WTC11 (cell line): Measurements from ENCODE around the gene FZD2. TPM values are rescaled to one million over a fixed set of nuclear protein-coding genes. Genes with fewer than 3 reads are reported as not detected.
A peak's percentile ranks its signal among the peaks of the same experiment; 100 is the strongest.

Experiments used
- E2F1 ChIP-seq: sonication (generic); formaldehyde crosslinking; IDR thresholded peaks from 2 replicates; pipeline ENCODE4 v1.8.0; 2022; ENCODE audit warnings: mild to moderate bottlenecking, missing genetic modification reagents
- ELF4 ChIP-seq: sonication (generic); formaldehyde crosslinking; IDR thresholded peaks from 2 replicates; pipeline ENCODE4 v1.8.1; 2022; ENCODE audit warnings: low read depth, mild to moderate bottlenecking, moderate library complexity, missing genetic modification reagents
- ERG ChIP-seq: fragments of 250-450 bp; sonication (Bioruptor Pico); IDR thresholded peaks from 2 replicates; pipeline ENCODE4 v1.8.0; 2021; ENCODE audit warnings: mild to moderate bottlenecking
- ETV6 ChIP-seq: sonication (generic); formaldehyde crosslinking; IDR thresholded peaks from 2 replicates; pipeline ENCODE4 v1.8.1; 2022; ENCODE audit warnings: mild to moderate bottlenecking, missing genetic modification reagents
- GRHL2 ChIP-seq: fragments of 250-450 bp; sonication (Bioruptor Pico); IDR thresholded peaks from 2 replicates; pipeline ENCODE4 v1.8.0; 2022; ENCODE audit warnings: mild to moderate bottlenecking, moderate library complexity; ENCODE audit not compliant: insufficient replicate concordance, severe bottlenecking
- JUN ChIP-seq: sonication (generic); formaldehyde crosslinking; IDR thresholded peaks from 2 replicates; pipeline ENCODE4 v1.8.0; 2023; ENCODE audit warnings: mild to moderate bottlenecking, missing genetic modification reagents
- KAT7 ChIP-seq: sonication (generic); formaldehyde crosslinking; IDR thresholded peaks from 2 replicates; pipeline ENCODE4 v1.8.1; 2023; ENCODE audit warnings: missing genetic modification reagents, mild to moderate bottlenecking, borderline replicate concordance
- MYBL2 ChIP-seq: sonication (generic); formaldehyde crosslinking; IDR thresholded peaks from 2 replicates; pipeline ENCODE4 v1.8.1; 2023; ENCODE audit warnings: mild to moderate bottlenecking, moderate library complexity, missing genetic modification reagents
- NFE2L1 ChIP-seq: sonication (generic); formaldehyde crosslinking; IDR thresholded peaks from 2 replicates; pipeline ENCODE4 v1.8.1; 2023; ENCODE audit warnings: missing genetic modification reagents
- NR2C2 ChIP-seq: sonication (generic); formaldehyde crosslinking; IDR thresholded peaks from 2 replicates; pipeline ENCODE4 v1.8.0; 2022; ENCODE audit warnings: mild to moderate bottlenecking, missing genetic modification reagents
- NR3C1 ChIP-seq: sonication (generic); formaldehyde crosslinking; conservative IDR thresholded peaks from 2 replicates; pipeline ENCODE4 v1.8.1; 2023; ENCODE audit warnings: low read depth, mild to moderate bottlenecking, missing genetic modification reagents
- OVOL2 ChIP-seq: fragments of 250-450 bp; sonication (Bioruptor Pico); IDR thresholded peaks from 2 replicates; pipeline ENCODE4 v1.9.0; 2021; ENCODE audit warnings: mild to moderate bottlenecking, borderline replicate concordance
- RELA ChIP-seq: sonication (generic); formaldehyde crosslinking; IDR thresholded peaks from 2 replicates; pipeline ENCODE4 v1.8.1; 2022; ENCODE audit warnings: missing genetic modification reagents, mild to moderate bottlenecking, borderline replicate concordance
- SP1 ChIP-seq: sonication (generic); formaldehyde crosslinking; conservative IDR thresholded peaks from 2 replicates; pipeline ENCODE4 v1.8.1; 2022; ENCODE audit warnings: missing genetic modification reagents
- ZMAT4 ChIP-seq: fragments of 250-450 bp; sonication (Bioruptor Pico); IDR thresholded peaks from 2 replicates; pipeline ENCODE4 v1.9.0; 2021; ENCODE audit warnings: mild to moderate bottlenecking
- ZNF121 ChIP-seq: sonication (generic); formaldehyde crosslinking; IDR thresholded peaks from 2 replicates; pipeline ENCODE4 v1.8.0; 2023; ENCODE audit warnings: missing genetic modification reagents
- ZNF416 ChIP-seq: fragments of 250-450 bp; sonication (Bioruptor Pico); IDR thresholded peaks from 2 replicates; pipeline ENCODE4 v1.9.0; 2021; ENCODE audit warnings: mild to moderate bottlenecking, inconsistent platforms
- total RNA-seq: library from RNA; stranded (reverse); gene quantifications from 3 replicates; pipeline ENCODE4 v1.2.3, GENCODE V29; 2021
- TF ChIP-seq, protein P1 (sequence below): fragments of 250-450 bp; sonication (Bioruptor Pico); IDR thresholded peaks from 2 replicates; pipeline ENCODE4 v2.1.2; 2022; ENCODE audit warnings: mild to moderate bottlenecking, moderate library complexity
- TF ChIP-seq, protein P2 (sequence below): sonication (generic); formaldehyde crosslinking; IDR thresholded peaks from 2 replicates; pipeline ENCODE4 v1.8.1; 2023; ENCODE audit warnings: mild to moderate bottlenecking, missing genetic modification reagents
- TF ChIP-seq, protein P3 (sequence below): fragments of 250-450 bp; sonication (Bioruptor Pico); IDR thresholded peaks from 2 replicates; pipeline ENCODE4 v1.9.0; 2021; ENCODE audit warnings: mild to moderate bottlenecking, borderline replicate concordance
- TF ChIP-seq, protein P4 (sequence below): sonication (generic); formaldehyde crosslinking; IDR thresholded peaks from 2 replicates; pipeline ENCODE4 v1.8.1; 2023; ENCODE audit warnings: mild to moderate bottlenecking, missing genetic modification reagents, borderline replicate concordance
- TF ChIP-seq, protein P5 (sequence below): sonication (generic); formaldehyde crosslinking; IDR thresholded peaks from 2 replicates; pipeline ENCODE4 v1.8.1; 2023; ENCODE audit warnings: mild to moderate bottlenecking, missing genetic modification reagents, moderate library complexity

FZD2 gene
- total RNA-seq, 1 experiment from 2014 or later: 42.8 TPM

DNA sequence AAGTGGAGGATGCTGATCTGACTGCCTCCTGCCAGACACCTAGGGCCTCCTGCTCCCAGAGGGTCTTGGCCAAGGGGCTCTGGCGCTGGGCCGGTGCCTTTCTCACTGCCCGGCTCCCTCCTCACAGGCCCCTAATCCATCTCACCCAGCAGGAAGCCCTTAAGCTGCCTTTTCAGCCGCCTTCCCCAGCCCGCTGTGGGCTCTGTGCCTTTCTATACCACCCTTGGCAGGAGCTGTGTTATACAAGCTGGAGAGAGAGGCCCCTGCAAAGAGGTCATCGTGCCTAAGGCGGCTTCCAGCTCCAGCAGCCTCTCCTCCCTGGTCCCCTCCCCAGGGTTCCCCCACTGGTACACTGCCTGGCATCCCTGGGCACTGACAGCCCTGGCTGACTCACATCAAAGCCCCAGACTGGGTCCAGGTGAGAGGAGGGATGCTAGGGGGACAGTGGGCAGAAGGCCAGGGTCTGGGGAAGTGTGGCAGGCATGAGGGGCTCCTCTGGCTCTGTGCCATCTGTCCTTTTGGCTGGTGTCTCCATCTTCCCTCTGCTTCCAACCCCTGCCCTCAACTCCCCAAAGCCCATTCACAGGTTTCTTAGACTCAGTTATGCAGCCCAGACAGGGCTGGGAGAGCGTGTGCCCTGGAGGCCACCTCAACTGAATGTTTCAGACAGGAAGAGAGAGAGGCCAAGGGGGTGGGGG is 15.3 kb upstream of the FZD2 start (continued):
- TF ChIP-seq, protein P1, sequence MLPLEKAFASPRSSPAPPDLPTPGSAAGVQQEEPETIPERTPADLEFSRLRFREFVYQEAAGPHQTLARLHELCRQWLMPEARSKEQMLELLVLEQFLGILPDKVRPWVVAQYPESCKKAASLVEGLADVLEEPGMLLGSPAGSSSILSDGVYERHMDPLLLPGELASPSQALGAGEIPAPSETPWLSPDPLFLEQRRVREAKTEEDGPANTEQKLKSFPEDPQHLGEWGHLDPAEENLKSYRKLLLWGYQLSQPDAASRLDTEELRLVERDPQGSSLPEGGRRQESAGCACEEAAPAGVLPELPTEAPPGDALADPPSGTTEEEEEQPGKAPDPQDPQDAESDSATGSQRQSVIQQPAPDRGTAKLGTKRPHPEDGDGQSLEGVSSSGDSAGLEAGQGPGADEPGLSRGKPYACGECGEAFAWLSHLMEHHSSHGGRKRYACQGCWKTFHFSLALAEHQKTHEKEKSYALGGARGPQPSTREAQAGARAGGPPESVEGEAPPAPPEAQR (CRISPR knock-in tag): no peak
- TF ChIP-seq ETV6: peak; percentile 34; the same call in 1 of the 2 replicates
- no peak for TF ChIP-seq JUN (CRISPR knock-in tag)
- 0 out of 2 replicates have a peak, but pooled peaks have one; percentile 46 for TF ChIP-seq ZNF121
- TF ChIP-seq ZNF416 (CRISPR knock-in tag): no peak
- no peak for TF ChIP-seq ERG (CRISPR knock-in tag)
- TF ChIP-seq MYBL2 (CRISPR knock-in tag): no peak
- no peak for TF ChIP-seq KAT7
- no peak for TF ChIP-seq NR3C1 (CRISPR knock-in tag)
- no peak for TF ChIP-seq ELF4 (CRISPR knock-in tag)
- TF ChIP-seq, protein P2, sequence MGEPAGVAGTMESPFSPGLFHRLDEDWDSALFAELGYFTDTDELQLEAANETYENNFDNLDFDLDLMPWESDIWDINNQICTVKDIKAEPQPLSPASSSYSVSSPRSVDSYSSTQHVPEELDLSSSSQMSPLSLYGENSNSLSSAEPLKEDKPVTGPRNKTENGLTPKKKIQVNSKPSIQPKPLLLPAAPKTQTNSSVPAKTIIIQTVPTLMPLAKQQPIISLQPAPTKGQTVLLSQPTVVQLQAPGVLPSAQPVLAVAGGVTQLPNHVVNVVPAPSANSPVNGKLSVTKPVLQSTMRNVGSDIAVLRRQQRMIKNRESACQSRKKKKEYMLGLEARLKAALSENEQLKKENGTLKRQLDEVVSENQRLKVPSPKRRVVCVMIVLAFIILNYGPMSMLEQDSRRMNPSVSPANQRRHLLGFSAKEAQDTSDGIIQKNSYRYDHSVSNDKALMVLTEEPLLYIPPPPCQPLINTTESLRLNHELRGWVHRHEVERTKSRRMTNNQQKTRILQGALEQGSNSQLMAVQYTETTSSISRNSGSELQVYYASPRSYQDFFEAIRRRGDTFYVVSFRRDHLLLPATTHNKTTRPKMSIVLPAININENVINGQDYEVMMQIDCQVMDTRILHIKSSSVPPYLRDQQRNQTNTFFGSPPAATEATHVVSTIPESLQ (CRISPR knock-in tag): no peak
- TF ChIP-seq, protein P3, sequence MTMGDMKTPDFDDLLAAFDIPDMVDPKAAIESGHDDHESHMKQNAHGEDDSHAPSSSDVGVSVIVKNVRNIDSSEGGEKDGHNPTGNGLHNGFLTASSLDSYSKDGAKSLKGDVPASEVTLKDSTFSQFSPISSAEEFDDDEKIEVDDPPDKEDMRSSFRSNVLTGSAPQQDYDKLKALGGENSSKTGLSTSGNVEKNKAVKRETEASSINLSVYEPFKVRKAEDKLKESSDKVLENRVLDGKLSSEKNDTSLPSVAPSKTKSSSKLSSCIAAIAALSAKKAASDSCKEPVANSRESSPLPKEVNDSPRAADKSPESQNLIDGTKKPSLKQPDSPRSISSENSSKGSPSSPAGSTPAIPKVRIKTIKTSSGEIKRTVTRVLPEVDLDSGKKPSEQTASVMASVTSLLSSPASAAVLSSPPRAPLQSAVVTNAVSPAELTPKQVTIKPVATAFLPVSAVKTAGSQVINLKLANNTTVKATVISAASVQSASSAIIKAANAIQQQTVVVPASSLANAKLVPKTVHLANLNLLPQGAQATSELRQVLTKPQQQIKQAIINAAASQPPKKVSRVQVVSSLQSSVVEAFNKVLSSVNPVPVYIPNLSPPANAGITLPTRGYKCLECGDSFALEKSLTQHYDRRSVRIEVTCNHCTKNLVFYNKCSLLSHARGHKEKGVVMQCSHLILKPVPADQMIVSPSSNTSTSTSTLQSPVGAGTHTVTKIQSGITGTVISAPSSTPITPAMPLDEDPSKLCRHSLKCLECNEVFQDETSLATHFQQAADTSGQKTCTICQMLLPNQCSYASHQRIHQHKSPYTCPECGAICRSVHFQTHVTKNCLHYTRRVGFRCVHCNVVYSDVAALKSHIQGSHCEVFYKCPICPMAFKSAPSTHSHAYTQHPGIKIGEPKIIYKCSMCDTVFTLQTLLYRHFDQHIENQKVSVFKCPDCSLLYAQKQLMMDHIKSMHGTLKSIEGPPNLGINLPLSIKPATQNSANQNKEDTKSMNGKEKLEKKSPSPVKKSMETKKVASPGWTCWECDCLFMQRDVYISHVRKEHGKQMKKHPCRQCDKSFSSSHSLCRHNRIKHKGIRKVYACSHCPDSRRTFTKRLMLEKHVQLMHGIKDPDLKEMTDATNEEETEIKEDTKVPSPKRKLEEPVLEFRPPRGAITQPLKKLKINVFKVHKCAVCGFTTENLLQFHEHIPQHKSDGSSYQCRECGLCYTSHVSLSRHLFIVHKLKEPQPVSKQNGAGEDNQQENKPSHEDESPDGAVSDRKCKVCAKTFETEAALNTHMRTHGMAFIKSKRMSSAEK: no peak
- TF ChIP-seq ZMAT4 (CRISPR knock-in tag): no peak
- no peak for TF ChIP-seq NFE2L1 (CRISPR knock-in tag)
- TF ChIP-seq GRHL2 (CRISPR knock-in tag): no peak
- TF ChIP-seq, protein P4, sequence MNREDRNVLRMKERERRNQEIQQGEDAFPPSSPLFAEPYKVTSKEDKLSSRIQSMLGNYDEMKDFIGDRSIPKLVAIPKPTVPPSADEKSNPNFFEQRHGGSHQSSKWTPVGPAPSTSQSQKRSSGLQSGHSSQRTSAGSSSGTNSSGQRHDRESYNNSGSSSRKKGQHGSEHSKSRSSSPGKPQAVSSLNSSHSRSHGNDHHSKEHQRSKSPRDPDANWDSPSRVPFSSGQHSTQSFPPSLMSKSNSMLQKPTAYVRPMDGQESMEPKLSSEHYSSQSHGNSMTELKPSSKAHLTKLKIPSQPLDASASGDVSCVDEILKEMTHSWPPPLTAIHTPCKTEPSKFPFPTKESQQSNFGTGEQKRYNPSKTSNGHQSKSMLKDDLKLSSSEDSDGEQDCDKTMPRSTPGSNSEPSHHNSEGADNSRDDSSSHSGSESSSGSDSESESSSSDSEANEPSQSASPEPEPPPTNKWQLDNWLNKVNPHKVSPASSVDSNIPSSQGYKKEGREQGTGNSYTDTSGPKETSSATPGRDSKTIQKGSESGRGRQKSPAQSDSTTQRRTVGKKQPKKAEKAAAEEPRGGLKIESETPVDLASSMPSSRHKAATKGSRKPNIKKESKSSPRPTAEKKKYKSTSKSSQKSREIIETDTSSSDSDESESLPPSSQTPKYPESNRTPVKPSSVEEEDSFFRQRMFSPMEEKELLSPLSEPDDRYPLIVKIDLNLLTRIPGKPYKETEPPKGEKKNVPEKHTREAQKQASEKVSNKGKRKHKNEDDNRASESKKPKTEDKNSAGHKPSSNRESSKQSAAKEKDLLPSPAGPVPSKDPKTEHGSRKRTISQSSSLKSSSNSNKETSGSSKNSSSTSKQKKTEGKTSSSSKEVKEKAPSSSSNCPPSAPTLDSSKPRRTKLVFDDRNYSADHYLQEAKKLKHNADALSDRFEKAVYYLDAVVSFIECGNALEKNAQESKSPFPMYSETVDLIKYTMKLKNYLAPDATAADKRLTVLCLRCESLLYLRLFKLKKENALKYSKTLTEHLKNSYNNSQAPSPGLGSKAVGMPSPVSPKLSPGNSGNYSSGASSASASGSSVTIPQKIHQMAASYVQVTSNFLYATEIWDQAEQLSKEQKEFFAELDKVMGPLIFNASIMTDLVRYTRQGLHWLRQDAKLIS (CRISPR knock-in tag): no peak
- 0 out of 2 replicates have a peak, but pooled peaks have one; percentile 38 for TF ChIP-seq SP1 (CRISPR knock-in tag)
- no peak for TF ChIP-seq E2F1 (CRISPR knock-in tag)
- no peak for TF ChIP-seq NR2C2
- TF ChIP-seq RELA: no peak
- TF ChIP-seq, protein P5, sequence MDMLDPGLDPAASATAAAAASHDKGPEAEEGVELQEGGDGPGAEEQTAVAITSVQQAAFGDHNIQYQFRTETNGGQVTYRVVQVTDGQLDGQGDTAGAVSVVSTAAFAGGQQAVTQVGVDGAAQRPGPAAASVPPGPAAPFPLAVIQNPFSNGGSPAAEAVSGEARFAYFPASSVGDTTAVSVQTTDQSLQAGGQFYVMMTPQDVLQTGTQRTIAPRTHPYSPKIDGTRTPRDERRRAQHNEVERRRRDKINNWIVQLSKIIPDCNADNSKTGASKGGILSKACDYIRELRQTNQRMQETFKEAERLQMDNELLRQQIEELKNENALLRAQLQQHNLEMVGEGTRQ (CRISPR knock-in tag): no peak
- TF ChIP-seq OVOL2 (CRISPR knock-in tag): no peak
